Mesendoderm (in vitro differentiated cells): Measurements from ENCODE around the gene ERBB4.

ENCODE experiments used
- DNase-seq: peaks from one replicate; pipeline ENCODE4 v3.0.0; 2013
- H2AK5ac ChIP-seq: 2 replicates; pipeline ENCODE4 v1.6.1; 2013; ENCODE audit warnings: low read length, inconsistent platforms
- H2BK120ac ChIP-seq: 2 replicates; pipeline ENCODE4 v1.6.1; 2013; ENCODE audit warnings: low read depth, mild to moderate bottlenecking, low read length, moderate library complexity, mixed read lengths
- H2BK15ac ChIP-seq: replicated peaks from 2 replicates; pipeline ENCODE4 v1.6.1; 2013; ENCODE audit warnings: low read depth, mild to moderate bottlenecking, moderate library complexity
- H2BK5ac ChIP-seq: 2 replicates; pipeline ENCODE4 v1.6.1; 2013; ENCODE audit warnings: low read length, inconsistent platforms
- H3K18ac ChIP-seq: 2 replicates; pipeline ENCODE4 v1.6.1; 2013; ENCODE audit warnings: mild to moderate bottlenecking, low read length, mixed read lengths
- H3K23ac ChIP-seq: one replicate; pipeline ENCODE4 v1.6.1; 2013; ENCODE audit warnings: low read length
- H3K27ac ChIP-seq: 2 replicates; pipeline ENCODE4 v1.5.1; 2013; ENCODE audit warnings: low read depth, mild to moderate bottlenecking, inconsistent platforms, low read length, moderate library complexity
- H3K27me3 ChIP-seq: 2 replicates; pipeline ENCODE4 v1.6.1; 2013; ENCODE audit warnings: low read length, control low read depth, mild to moderate bottlenecking, inconsistent platforms; ENCODE audit not compliant: insufficient read depth, poor library complexity
- H3K36me3 ChIP-seq: 2 replicates; pipeline ENCODE4 v1.6.1; 2013; ENCODE audit warnings: low read length, inconsistent platforms; ENCODE audit not compliant: control insufficient read depth, insufficient read depth
- H3K4ac ChIP-seq: one replicate; pipeline ENCODE4 v1.6.1; 2013; ENCODE audit warnings: low read depth, mild to moderate bottlenecking, low read length, moderate library complexity
- H3K4me1 ChIP-seq: 2 replicates; pipeline ENCODE4 v1.6.1; 2013; ENCODE audit warnings: low read depth, low read length, inconsistent platforms; ENCODE audit not compliant: control insufficient read depth
- H3K4me2 ChIP-seq: 2 replicates; pipeline ENCODE4 v1.6.1; 2013; ENCODE audit warnings: low read length
- H3K4me3 ChIP-seq: 2 replicates; pipeline ENCODE4 v1.5.1; 2013; ENCODE audit warnings: mild to moderate bottlenecking, low read length
- H3K56ac ChIP-seq: one replicate; pipeline ENCODE4 v1.6.1; 2013; ENCODE audit warnings: low read length
- H3K79me1 ChIP-seq: 2 replicates; pipeline ENCODE4 v1.6.1; 2013; ENCODE audit warnings: low read length, inconsistent platforms
- H3K79me2 ChIP-seq: 2 replicates; pipeline ENCODE4 v1.6.1; 2013; ENCODE audit warnings: mild to moderate bottlenecking, low read length; ENCODE audit not compliant: control insufficient read depth, insufficient read depth
- H3K9ac ChIP-seq: 2 replicates; pipeline ENCODE4 v1.6.1; 2013; ENCODE audit warnings: low read length, inconsistent platforms
- H4K5ac ChIP-seq: one replicate; pipeline ENCODE4 v1.6.1; 2013; ENCODE audit warnings: low read length
- H4K8ac ChIP-seq: one replicate; pipeline ENCODE4 v1.6.1; 2013; ENCODE audit warnings: low read depth, mild to moderate bottlenecking, control low read depth, low read length, moderate library complexity
- WGBS: extraction: QIAGEN DNeasy Blood & Tissue Kit; methylation state at CpG from one replicate; pipeline ENCODE4 v1.1.7; 2013; ENCODE audit warnings: low lambda C conversion rate, missing lambda C conversion rate; ENCODE audit not compliant: insufficient coverage; ENCODE audit errors: extremely low coverage; 5-methylcytosine and 5-hydroxymethylcytosine counted together

Gene ERBB4

DNA sequence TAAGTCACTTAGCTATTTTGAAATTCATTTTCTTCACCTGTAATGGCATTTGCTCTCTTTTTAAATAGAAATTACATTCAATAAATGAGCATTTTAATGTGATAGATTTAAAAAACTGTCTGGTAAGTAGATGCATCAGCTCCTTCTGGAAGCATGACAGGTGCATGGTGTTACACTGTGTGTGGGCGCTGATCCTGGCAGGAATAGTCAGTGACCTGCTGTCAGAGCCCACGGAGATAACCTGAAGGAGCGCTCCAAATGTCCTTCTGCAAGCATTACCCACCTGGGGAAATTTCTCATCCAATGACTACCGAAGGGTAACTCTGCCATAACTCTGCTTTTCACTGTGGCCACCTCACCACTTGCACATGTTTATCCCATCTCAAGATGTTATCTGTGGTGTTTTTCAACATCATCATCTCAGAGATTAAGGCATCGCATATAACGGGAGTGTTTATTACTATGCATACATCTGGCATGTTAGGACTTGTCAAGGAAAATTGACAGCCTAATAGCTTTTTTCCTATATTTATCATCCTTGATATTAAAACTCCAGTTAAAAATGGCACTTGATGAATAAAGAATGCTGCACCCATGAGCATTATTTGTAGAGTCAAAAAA, 637.3 kb downstream of the ERBB4 start:
- Histone ChIP-seq H2BK120ac (no peak overlapping the region), H2AK5ac (no peak overlapping the region), H3K27ac (no peak overlapping the region), H3K18ac (no peak overlapping the region), H3K36me3 (no peaks in the 10 kb centered on the region), H2BK15ac (no peak overlapping the region), H2BK5ac (no peak overlapping the region), H3K4ac (no peak overlapping the region), H3K27me3 (no peaks in the 10 kb centered on the region), H4K8ac (no peak overlapping the region), H3K4me3 (no peak overlapping the region), H3K23ac (no peak overlapping the region), H3K4me1 (no peaks in the 10 kb centered on the region), H3K56ac (no peak overlapping the region), H3K79me2 (no peaks in the 10 kb centered on the region), H3K4me2 (no peak overlapping the region), H4K5ac (no peak overlapping the region), H3K79me1 (no peaks in the 10 kb centered on the region), H3K9ac (no peak overlapping the region)
- DNase-seq = no peak
- WGBS = no CpG with 5 or more reads among the region's 6 CpGs

DNA sequence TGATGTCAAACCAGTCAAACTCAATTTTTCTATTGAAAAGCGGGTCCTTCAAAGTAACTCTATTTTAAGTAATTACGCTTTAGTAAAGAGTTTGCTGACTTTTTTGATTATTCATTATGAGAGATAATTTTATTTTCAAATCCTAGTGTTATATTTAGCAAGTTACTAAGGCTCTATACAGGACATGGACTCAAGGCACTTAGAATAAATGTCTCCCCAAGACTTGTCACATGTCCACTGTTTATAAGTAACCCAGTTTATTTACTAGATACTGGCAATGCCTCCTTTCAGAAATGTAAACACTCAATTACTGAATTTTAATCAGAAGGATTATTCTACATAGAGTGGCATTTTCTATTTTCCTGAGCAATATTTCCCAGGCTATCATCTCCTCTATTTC, 638.1 kb downstream of the ERBB4 start:
- no peak overlapping the region for H3K27ac ChIP-seq
- no peak overlapping the region for H3K4me3 ChIP-seq
- H3K79me2 ChIP-seq = no peaks in the 10 kb centered on the region
- no peak overlapping the region for H2BK120ac ChIP-seq
- H3K4ac ChIP-seq = no peak overlapping the region
- no peak overlapping the region for H3K9ac ChIP-seq
- no peaks in the 10 kb centered on the region for H3K79me1 ChIP-seq
- H2BK15ac ChIP-seq = no peak overlapping the region
- H3K18ac ChIP-seq = no peak overlapping the region
- H3K4me2 ChIP-seq = no peak overlapping the region
- no peak overlapping the region for H2AK5ac ChIP-seq
- H3K56ac ChIP-seq = no peak overlapping the region
- no peaks in the 10 kb centered on the region for H3K4me1 ChIP-seq
- no peak overlapping the region for H2BK5ac ChIP-seq
- H3K27me3 ChIP-seq = no peaks in the 10 kb centered on the region
- no peak for DNase-seq
- H3K23ac ChIP-seq = no peak overlapping the region
- H4K5ac ChIP-seq = no peak overlapping the region
- H4K8ac ChIP-seq = no peak overlapping the region
- no peaks in the 10 kb centered on the region for H3K36me3 ChIP-seq
- WGBS = no CpG with 5 or more reads among the region's 2 CpGs

DNA sequence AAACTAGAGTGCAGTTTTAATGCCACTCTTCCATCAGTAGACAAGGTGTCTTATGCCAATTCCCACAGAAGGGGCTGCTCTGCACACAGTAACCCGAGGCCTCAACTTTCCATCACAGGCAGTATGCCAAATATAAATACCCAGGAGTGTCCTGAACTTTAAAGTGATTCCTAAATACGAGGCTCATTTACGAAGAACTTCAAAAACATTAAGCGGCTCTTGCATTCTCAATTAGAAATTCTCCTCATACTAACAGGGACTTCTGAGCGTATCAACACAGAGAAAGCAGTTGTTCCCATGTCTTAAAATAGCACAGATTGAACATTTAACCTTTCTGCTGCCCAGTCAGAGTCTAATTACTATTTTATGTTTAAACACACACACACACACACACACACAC, 638.6 kb downstream of the ERBB4 start:
- H3K79me1 ChIP-seq = no peaks in the 10 kb centered on the region
- no peak overlapping the region for H2BK5ac ChIP-seq
- no peak overlapping the region for H3K56ac ChIP-seq
- H3K18ac ChIP-seq = no peak overlapping the region
- H3K23ac ChIP-seq = no peak overlapping the region
- H2BK120ac ChIP-seq = no peak overlapping the region
- no peak overlapping the region for H3K4ac ChIP-seq
- no peak overlapping the region for H2AK5ac ChIP-seq
- H2BK15ac ChIP-seq = no peak overlapping the region
- H4K5ac ChIP-seq = no peak overlapping the region
- no peak overlapping the region for H3K4me3 ChIP-seq
- no peak overlapping the region for H4K8ac ChIP-seq
- DNase-seq = no peak
- WGBS = no CpG with 5 or more reads among the region's 5 CpGs
- H3K9ac ChIP-seq = no peak overlapping the region
- no peaks in the 10 kb centered on the region for H3K4me1 ChIP-seq
- no peak overlapping the region for H3K27ac ChIP-seq
- H3K4me2 ChIP-seq = no peak overlapping the region
- no peaks in the 10 kb centered on the region for H3K27me3 ChIP-seq
- no peaks in the 10 kb centered on the region for H3K36me3 ChIP-seq
- H3K79me2 ChIP-seq = no peaks in the 10 kb centered on the region

DNA sequence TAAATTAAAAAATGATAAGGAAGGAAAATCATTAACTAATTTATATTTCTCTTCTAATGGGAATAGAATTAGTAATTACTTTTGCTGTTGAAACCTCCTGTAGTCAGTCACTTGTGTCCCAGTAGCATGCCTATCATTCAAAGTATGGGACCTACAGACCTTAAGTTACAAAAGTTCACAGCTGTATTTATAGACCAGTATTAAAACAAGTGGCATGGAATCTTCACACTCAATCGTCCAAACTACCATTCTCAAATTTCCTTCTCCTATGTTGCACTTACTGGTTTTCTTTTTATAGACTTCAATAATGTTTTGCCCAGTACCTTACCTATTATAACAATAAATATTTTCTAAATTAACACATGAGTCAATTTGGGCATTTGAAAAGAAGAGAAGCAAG, 639.9 kb downstream of the ERBB4 start:
- Histone ChIP-seq H2BK15ac (no peak overlapping the region), H3K4me3 (no peak overlapping the region), H3K23ac (no peak overlapping the region), H3K4me2 (no peak overlapping the region), H2AK5ac (no peak overlapping the region), H4K8ac (no peak overlapping the region), H3K36me3 (no peaks in the 10 kb centered on the region), H3K18ac (no peak overlapping the region), H2BK5ac (no peak overlapping the region), H3K4ac (no peak overlapping the region), H2BK120ac (no peak overlapping the region), H3K79me2 (no peaks in the 10 kb centered on the region), H3K4me1 (no peaks in the 10 kb centered on the region), H4K5ac (no peak overlapping the region), H3K27me3 (no peaks in the 10 kb centered on the region), H3K56ac (no peak overlapping the region), H3K79me1 (no peaks in the 10 kb centered on the region), H3K9ac (no peak overlapping the region), H3K27ac (no peak overlapping the region)
- DNase-seq = no peak
- no CpG with 5 or more reads among the region's 1 CpG for WGBS

DNA sequence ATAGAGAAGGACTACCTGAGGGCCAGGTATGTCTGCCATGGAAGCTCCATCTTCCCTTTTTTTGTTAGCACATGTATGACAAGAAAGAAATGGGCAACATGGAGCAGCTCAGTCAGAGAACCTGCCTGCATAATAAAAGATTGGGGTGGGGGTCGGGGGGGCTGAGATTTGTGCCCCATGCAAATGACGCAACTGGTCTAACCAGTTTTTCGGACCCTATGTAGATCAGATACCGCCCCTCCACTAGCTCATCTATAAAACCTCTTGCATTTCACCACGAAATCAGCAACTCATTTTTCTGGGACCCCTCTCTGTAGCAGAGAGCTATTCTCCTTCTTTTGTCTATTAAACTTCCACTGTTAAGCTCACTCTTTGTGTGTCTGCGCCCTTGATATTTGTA, 657.2 kb downstream of the ERBB4 start:
- H3K4ac ChIP-seq = no peak overlapping the region
- H3K27me3 ChIP-seq = no peaks in the 10 kb centered on the region
- no peaks in the 10 kb centered on the region for H3K79me1 ChIP-seq
- H3K4me1 ChIP-seq = no peaks in the 10 kb centered on the region
- H2AK5ac ChIP-seq = no peak overlapping the region
- H4K8ac ChIP-seq = no peak overlapping the region
- H3K56ac ChIP-seq = no peak overlapping the region
- H3K4me2 ChIP-seq = no peak overlapping the region
- no peak overlapping the region for H2BK120ac ChIP-seq
- H3K79me2 ChIP-seq = no peaks in the 10 kb centered on the region
- WGBS = no CpG with 5 or more reads among the region's 6 CpGs
- no peak overlapping the region for H3K18ac ChIP-seq
- no peak overlapping the region for H3K23ac ChIP-seq
- no peak overlapping the region for H3K9ac ChIP-seq
- H2BK5ac ChIP-seq = no peak overlapping the region
- H2BK15ac ChIP-seq = no peak overlapping the region
- H4K5ac ChIP-seq = no peak overlapping the region
- no peaks in the 10 kb centered on the region for H3K36me3 ChIP-seq
- no peak overlapping the region for H3K4me3 ChIP-seq
- DNase-seq = peak; percentile 12
- no peak overlapping the region for H3K27ac ChIP-seq

DNA sequence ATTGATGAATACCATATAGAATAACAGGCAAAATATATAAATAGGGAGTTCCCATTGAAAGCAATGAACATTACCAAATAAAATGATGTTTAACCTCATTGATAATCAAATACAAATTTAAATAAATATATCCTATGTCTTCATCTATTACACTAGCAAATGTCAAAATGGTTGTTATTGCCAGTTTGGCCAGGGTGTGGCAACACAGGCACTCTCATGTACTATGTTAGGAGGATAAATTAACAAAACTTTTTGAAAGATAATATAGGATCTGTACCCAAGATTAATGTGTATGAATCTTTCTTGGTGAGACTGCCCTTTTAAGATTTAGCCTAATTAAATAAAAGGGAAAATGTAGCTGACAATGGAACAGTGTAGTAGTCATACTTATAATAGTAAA, 659.3 kb downstream of the ERBB4 start:
- no peak overlapping the region for H3K4ac ChIP-seq
- no peaks in the 10 kb centered on the region for H3K4me1 ChIP-seq
- H3K36me3 ChIP-seq = no peaks in the 10 kb centered on the region
- no peak overlapping the region for H3K18ac ChIP-seq
- no peak overlapping the region for H2BK5ac ChIP-seq
- H3K27me3 ChIP-seq = no peaks in the 10 kb centered on the region
- no peak overlapping the region for H3K4me2 ChIP-seq
- no peak overlapping the region for H3K56ac ChIP-seq
- H3K4me3 ChIP-seq = no peak overlapping the region
- H3K9ac ChIP-seq = no peak overlapping the region
- no peak overlapping the region for H3K27ac ChIP-seq
- no peak overlapping the region for H3K23ac ChIP-seq
- H3K79me1 ChIP-seq = no peaks in the 10 kb centered on the region
- no peak overlapping the region for H2BK15ac ChIP-seq
- no peak overlapping the region for H4K8ac ChIP-seq
- peak; percentile 6 for DNase-seq
- no peak overlapping the region for H4K5ac ChIP-seq
- no peak overlapping the region for H2BK120ac ChIP-seq
- no peak overlapping the region for H2AK5ac ChIP-seq
- H3K79me2 ChIP-seq = no peaks in the 10 kb centered on the region
